Keratinocyte (primary cell): ENCODE data around the gene STK17A. TPM values are rescaled to one million over a fixed set of nuclear protein-coding genes. Genes with fewer than 3 reads are reported as not detected.
A peak's percentile ranks its signal among the peaks of the same experiment; 100 is the strongest.

Experiments
- DNase-seq: peaks from one replicate; pipeline ENCODE4 v3.0.0-alpha.2; 2011; ENCODE audit warnings: low read depth, missing footprints, low spot score
- FAIRE-seq: peaks from 2 replicates; lab custom pipeline; 2011; peaks lifted over from hg19 to GRCh38; lab: Jason Lieb, UNC
- H2AFZ ChIP-seq: 2 replicates; pipeline ENCODE4 v1.6.0; 2012; ENCODE audit warnings: low read length, control low read depth, inconsistent platforms; ENCODE audit not compliant: control insufficient read depth
- H3K27ac ChIP-seq: 2 replicates; pipeline ENCODE4 v1.5.1; 2011; ENCODE audit warnings: low read length; ENCODE audit not compliant: control insufficient read depth, insufficient read depth
- H3K27me3 ChIP-seq: 3 replicates; pipeline ENCODE4 v1.6.0; 2011; ENCODE audit warnings: low read length; ENCODE audit not compliant: control insufficient read depth, insufficient read depth; ENCODE audit errors: extremely low read depth
- H3K36me3 ChIP-seq, 2 experiments: 2 replicates in 1 of 2; 3 replicates in 1 of 2; pipeline ENCODE4 v1.5.1; 2011; ENCODE audit warnings: low read length in 2 of 2, mild to moderate bottlenecking in 1 of 2; ENCODE audit not compliant: control insufficient read depth in 2 of 2, insufficient read depth in 2 of 2; ENCODE audit errors: extremely low read depth in 1 of 2
- H3K4me1 ChIP-seq: 3 replicates; pipeline ENCODE4 v1.5.1; 2011; ENCODE audit warnings: low read length; ENCODE audit not compliant: control insufficient read depth, insufficient read depth; ENCODE audit errors: extremely low read depth
- H3K4me2 ChIP-seq: 3 replicates; pipeline ENCODE4 v1.6.0; 2011; ENCODE audit warnings: low read depth, low read length; ENCODE audit not compliant: control insufficient read depth, insufficient read depth; ENCODE audit errors: extremely low read depth
- H3K4me3 ChIP-seq, 3 experiments: fragments of 200-600 bp in 1 of 3; sonication (generic) in 1 of 3; 2 replicates in 2 of 3; 3 replicates in 1 of 3; pipeline ENCODE4 v1.5.1; 2011 to 2016; ENCODE audit warnings: low read length in 3 of 3, mild to moderate bottlenecking in 3 of 3, control low read depth in 2 of 3, inconsistent platforms in 1 of 3, low read depth in 1 of 3, mixed read lengths in 1 of 3, mixed run types in 1 of 3, moderate library complexity in 1 of 3; ENCODE audit not compliant: control insufficient read depth in 2 of 3, insufficient read depth in 2 of 3; ENCODE audit errors: extremely low read depth in 1 of 3
- H3K79me2 ChIP-seq: 2 replicates; pipeline ENCODE4 v1.6.0; 2012; ENCODE audit warnings: low read length; ENCODE audit not compliant: control insufficient read depth, insufficient read depth
- H3K9ac ChIP-seq: 3 replicates; pipeline ENCODE4 v1.6.0; 2011; ENCODE audit warnings: low read length; ENCODE audit not compliant: control insufficient read depth, insufficient read depth; ENCODE audit errors: extremely low read depth
- H3K9me1 ChIP-seq: 3 replicates; pipeline ENCODE4 v1.6.0; 2011; ENCODE audit warnings: low read length; ENCODE audit not compliant: control insufficient read depth, insufficient read depth; ENCODE audit errors: extremely low read depth
- H3K9me3 ChIP-seq: 2 replicates; pipeline ENCODE4 v1.5.1; 2012; ENCODE audit warnings: low read depth, low read length; ENCODE audit not compliant: control insufficient read depth
- H4K20me1 ChIP-seq: 3 replicates; pipeline ENCODE4 v1.6.0; 2011; ENCODE audit warnings: low read length; ENCODE audit not compliant: control insufficient read depth, insufficient read depth; ENCODE audit errors: extremely low read depth
- EZH2 ChIP-seq: IDR thresholded peaks from one replicate; pipeline ENCODE4 v1.6.1; 2012; ENCODE audit warnings: inconsistent platforms, mild to moderate bottlenecking, low read length, moderate library complexity
- dilution Hi-C: fragments of 300-500 bp; cut with MboI; formaldehyde crosslinking; loops from one replicate; pipeline ENCODE4 v1.7.0; 2020; ENCODE audit warnings: low sequenced_read_pairs; ENCODE audit not compliant: extremely low pct_ligation_motif_present
- polyA plus RNA-seq, 5 experiments: library from polyadenylated mRNA; depleted of rRNA in 3 of 5; stranded (reverse) in 3 of 5; stranded (forward) in 1 of 5; unstranded in 1 of 5; fragments of >200 nt; gene quantifications; 1 replicate in 1 of 5; 2 replicates in 3 of 5; 3 replicates in 1 of 5; pipeline versions ENCODE4 v1.2.1 to v1.2.3, GENCODE V29; 2011 to 2012; ENCODE audit warnings: missing spikeins in 2 of 5, low read depth in 1 of 5, low replicate concordance in 1 of 5
- TF ChIP-seq, protein P1 (sequence below), 3 experiments: IDR thresholded peaks in 1 of 3; conservative IDR thresholded peaks in 1 of 3; optimal IDR thresholded peaks in 1 of 3; 2 replicates in 2 of 3; 3 replicates in 1 of 3; pipeline versions ENCODE3 to v1.5.1; 2011; ENCODE audit warnings: low read length in 3 of 3, mild to moderate bottlenecking in 3 of 3, moderate library complexity in 2 of 3, control low read depth in 1 of 3, inconsistent platforms in 1 of 3; ENCODE audit not compliant: insufficient read depth in 2 of 3; ENCODE audit errors: extremely low read depth in 1 of 3

STK17A gene
- polyA plus RNA-seq, 1 donor (not counting 4 experiments of a cell fraction or from before 2014, with no cell fraction given): 81.3 TPM

GRCh38 chr7:43637114-43637806 lies 54.4 kb downstream of the STK17A start:
- H3K9me1 ChIP-seq: no peaks in the 10 kb centered on the region
- no peaks in the 10 kb centered on the region for H4K20me1 ChIP-seq
- FAIRE-seq (peak; percentile 94), DNase-seq (peak; percentile 53)
- H3K27ac ChIP-seq: peak overlapping the region; percentile 79
- H3K79me2 ChIP-seq: peaks cover 9% of the 10 kb centered on the region
- peak overlapping the region; percentile 36 for H3K9ac ChIP-seq
- peak overlapping the region in 2 of 3 experiments; percentile 35 to 36 for H3K4me3 ChIP-seq
- TF ChIP-seq, protein P1, sequence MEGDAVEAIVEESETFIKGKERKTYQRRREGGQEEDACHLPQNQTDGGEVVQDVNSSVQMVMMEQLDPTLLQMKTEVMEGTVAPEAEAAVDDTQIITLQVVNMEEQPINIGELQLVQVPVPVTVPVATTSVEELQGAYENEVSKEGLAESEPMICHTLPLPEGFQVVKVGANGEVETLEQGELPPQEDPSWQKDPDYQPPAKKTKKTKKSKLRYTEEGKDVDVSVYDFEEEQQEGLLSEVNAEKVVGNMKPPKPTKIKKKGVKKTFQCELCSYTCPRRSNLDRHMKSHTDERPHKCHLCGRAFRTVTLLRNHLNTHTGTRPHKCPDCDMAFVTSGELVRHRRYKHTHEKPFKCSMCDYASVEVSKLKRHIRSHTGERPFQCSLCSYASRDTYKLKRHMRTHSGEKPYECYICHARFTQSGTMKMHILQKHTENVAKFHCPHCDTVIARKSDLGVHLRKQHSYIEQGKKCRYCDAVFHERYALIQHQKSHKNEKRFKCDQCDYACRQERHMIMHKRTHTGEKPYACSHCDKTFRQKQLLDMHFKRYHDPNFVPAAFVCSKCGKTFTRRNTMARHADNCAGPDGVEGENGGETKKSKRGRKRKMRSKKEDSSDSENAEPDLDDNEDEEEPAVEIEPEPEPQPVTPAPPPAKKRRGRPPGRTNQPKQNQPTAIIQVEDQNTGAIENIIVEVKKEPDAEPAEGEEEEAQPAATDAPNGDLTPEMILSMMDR (optimal IDR thresholded peaks at IDR 0.05 in 1 of 3, IDR thresholded peaks at IDR 0.05 in 1 of 3, conservative IDR thresholded peaks at IDR 0.05 in 1 of 3; ENCODE audit: extremely low read depth in 1 of 3, insufficient read depth in 2 of 3, low read length in 3 of 3): no peak
- no peak for TF ChIP-seq EZH2
- H3K4me2 ChIP-seq: peak overlapping the region; percentile 73
- no peaks in the 10 kb centered on the region for H3K9me3 ChIP-seq
- peaks cover 7 to 44% of the 10 kb centered on the region in 2 experiments for H3K36me3 ChIP-seq
- H2AFZ ChIP-seq: no peak overlapping the region
- H3K27me3 ChIP-seq: no peaks in the 10 kb centered on the region
- H3K4me1 ChIP-seq: peaks cover 37% of the 10 kb centered on the region
- dilution Hi-C loops: no loop called here

DNA sequence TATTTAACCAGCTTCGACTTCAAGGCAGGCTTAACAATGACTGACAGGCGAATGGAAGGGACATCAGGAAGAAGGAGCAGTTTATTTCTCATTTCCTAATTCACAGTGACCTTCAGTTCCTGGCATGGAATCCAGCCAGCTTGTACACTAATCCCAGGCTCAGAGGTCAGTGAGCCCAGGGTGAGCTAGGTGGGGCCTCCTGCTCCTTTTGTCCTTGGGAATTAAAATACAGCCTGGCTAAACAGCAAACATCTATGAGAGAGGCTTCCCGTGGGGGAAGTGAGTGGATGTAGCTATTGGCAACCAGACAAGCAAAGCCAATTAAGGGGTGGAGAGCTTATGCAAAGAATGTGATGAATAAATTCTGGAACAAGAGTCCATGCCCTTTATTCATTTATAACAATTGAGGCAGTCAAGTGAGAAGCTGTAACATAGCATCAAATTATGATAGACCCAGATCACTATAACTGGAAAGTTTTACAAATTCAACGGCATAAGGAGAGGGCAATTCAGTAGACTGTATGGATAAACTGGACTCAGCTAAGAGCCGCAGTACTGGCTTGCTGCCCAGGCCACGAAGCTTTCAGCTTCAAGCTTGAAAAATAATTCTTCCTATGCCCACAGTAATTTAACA lies 57.1 kb downstream of the STK17A start:
- Histone ChIP-seq H3K9ac (no peak overlapping the region), H3K4me2 (no peak overlapping the region), H3K79me2 (peaks cover 3% of the 10 kb centered on the region), H3K27ac (peak overlapping the region; percentile 15), H3K9me1 (no peaks in the 10 kb centered on the region), H4K20me1 (no peaks in the 10 kb centered on the region), H3K9me3 (no peaks in the 10 kb centered on the region), H3K27me3 (no peaks in the 10 kb centered on the region), H3K4me3 (no peak overlapping the region), H2AFZ (no peak overlapping the region), H3K4me1 (peaks cover 37% of the 10 kb centered on the region), H3K36me3 (peaks cover 7 to 34% of the 10 kb centered on the region in 2 experiments)
- dilution Hi-C loops: no loop called here
- no peak for DNase-seq
- FAIRE-seq: no peak
- TF ChIP-seq EZH2: no peak
- TF ChIP-seq, protein P1 (optimal IDR thresholded peaks at IDR 0.05 in 1 of 3, IDR thresholded peaks at IDR 0.05 in 1 of 3, conservative IDR thresholded peaks at IDR 0.05 in 1 of 3; ENCODE audit: extremely low read depth in 1 of 3, insufficient read depth in 2 of 3, low read length in 3 of 3): no peak
